ENCODE measurements around the gene EHD3. TPM values are rescaled to one million over a fixed set of nuclear protein-coding genes. Genes with fewer than 3 reads are reported as not detected.

The EHD3 gene
- total RNA-seq, 1 donor, result 16.3 TPM

DNA sequence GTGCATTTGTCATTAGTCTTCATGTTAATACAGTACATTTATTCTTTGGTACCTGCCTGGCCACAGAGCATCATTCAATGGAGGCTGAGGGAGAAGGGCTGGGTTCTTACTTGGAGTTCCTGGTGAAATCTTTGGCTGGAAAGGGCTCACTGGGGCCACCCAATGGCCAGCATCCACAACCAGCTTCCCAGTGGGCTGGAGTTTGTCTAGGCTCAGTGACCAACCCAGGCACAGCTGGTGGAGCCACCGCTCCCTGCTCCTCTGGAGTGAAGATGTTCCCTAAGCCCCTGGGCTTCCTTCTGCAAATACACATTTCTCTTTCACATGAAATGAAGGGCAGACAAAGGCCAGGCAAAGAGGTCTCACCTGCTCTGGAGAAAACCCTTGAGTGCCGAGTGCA, 34.4 kb downstream of the EHD3 start:
- TF ChIP-seq CTCF (IDR thresholded peaks at IDR 0.05; ENCODE audit: extremely low read depth, low read depth, low read length), result no peak
- H2AFZ ChIP-seq (ENCODE audit: low read length), result no peak overlapping the region
- no peaks in the 10 kb centered on the region for H4K20me1 ChIP-seq (ENCODE audit: insufficient read depth, low read length)
- H3K4me3 ChIP-seq (ENCODE audit: insufficient read depth, low read length), result no peak overlapping the region
- no peaks in the 10 kb centered on the region for H3K79me2 ChIP-seq (ENCODE audit: insufficient read depth, low read length)
- H3K4me1 ChIP-seq (ENCODE audit: insufficient read depth, low read length), result peaks cover 22% of the 10 kb centered on the region
- peaks cover 4% of the 10 kb centered on the region for H3K36me3 ChIP-seq (ENCODE audit: insufficient read depth, low read length)
- no peak overlapping the region for H3K27ac ChIP-seq (ENCODE audit: low read depth, low read length)
- no peaks in the 10 kb centered on the region for H3K27me3 ChIP-seq (ENCODE audit: insufficient read depth, low read length)
- H3K9me3 ChIP-seq (ENCODE audit: low read depth, low read length), result no peaks in the 10 kb centered on the region
- DNase-seq (ENCODE audit: insufficient read length, low spot score, missing footprints), result no peak
- H3K4me2 ChIP-seq (ENCODE audit: insufficient read depth, low read length), result no peak overlapping the region

- H3K27me3 ChIP-seq (ENCODE audit: insufficient read depth, low read length), result no peaks in the 10 kb centered on the region
- no peaks in the 10 kb centered on the region for H3K79me2 ChIP-seq (ENCODE audit: insufficient read depth, low read length)
- no peak overlapping the region for H3K4me3 ChIP-seq (ENCODE audit: insufficient read depth, low read length)
- no peak overlapping the region for H3K4me2 ChIP-seq (ENCODE audit: insufficient read depth, low read length)
- TF ChIP-seq CTCF (IDR thresholded peaks at IDR 0.05; ENCODE audit: extremely low read depth, low read depth, low read length), result no peak
- no peaks in the 10 kb centered on the region for H3K36me3 ChIP-seq (ENCODE audit: insufficient read depth, low read length)
- H3K9me3 ChIP-seq (ENCODE audit: low read depth, low read length), result no peaks in the 10 kb centered on the region
- H3K27ac ChIP-seq (ENCODE audit: low read depth, low read length), result no peak overlapping the region
- peaks cover 22% of the 10 kb centered on the region for H3K4me1 ChIP-seq (ENCODE audit: insufficient read depth, low read length)
- H4K20me1 ChIP-seq (ENCODE audit: insufficient read depth, low read length), result no peaks in the 10 kb centered on the region
- no peak for DNase-seq (ENCODE audit: insufficient read length, low spot score, missing footprints)
- H2AFZ ChIP-seq (ENCODE audit: low read length), result no peak overlapping the region
Measured at GRCh38 chr2:31269087-31269486, 35.1 kb downstream of the EHD3 start.

- Histone ChIP-seq H3K9me3 (ENCODE audit: low read depth, low read length) (no peaks in the 10 kb centered on the region), H2AFZ (ENCODE audit: low read length) (no peak overlapping the region), H3K27ac (ENCODE audit: low read depth, low read length) (no peak overlapping the region), H3K27me3 (ENCODE audit: insufficient read depth, low read length) (no peaks in the 10 kb centered on the region), H3K4me1 (ENCODE audit: insufficient read depth, low read length) (peaks cover 22% of the 10 kb centered on the region), H3K79me2 (ENCODE audit: insufficient read depth, low read length) (no peaks in the 10 kb centered on the region), H3K36me3 (ENCODE audit: insufficient read depth, low read length) (no peaks in the 10 kb centered on the region), H3K4me2 (ENCODE audit: insufficient read depth, low read length) (no peak overlapping the region), H3K4me3 (ENCODE audit: insufficient read depth, low read length) (no peak overlapping the region), H4K20me1 (ENCODE audit: insufficient read depth, low read length) (no peaks in the 10 kb centered on the region)
- TF ChIP-seq CTCF (IDR thresholded peaks at IDR 0.05; ENCODE audit: extremely low read depth, low read depth, low read length), result no peak
- DNase-seq (ENCODE audit: insufficient read length, low spot score, missing footprints), result no peak
Measured at GRCh38 chr2:31270131-31270530, 36.2 kb downstream of the EHD3 start.

GRCh38 chr2:31270822-31271231, 36.9 kb downstream of the EHD3 start:
- Histone ChIP-seq H3K4me3 (ENCODE audit: insufficient read depth, low read length) (no peak overlapping the region), H3K27ac (ENCODE audit: low read depth, low read length) (no peak overlapping the region), H3K9me3 (ENCODE audit: low read depth, low read length) (no peaks in the 10 kb centered on the region), H3K4me2 (ENCODE audit: insufficient read depth, low read length) (no peak overlapping the region), H3K79me2 (ENCODE audit: insufficient read depth, low read length) (no peaks in the 10 kb centered on the region), H3K27me3 (ENCODE audit: insufficient read depth, low read length) (no peaks in the 10 kb centered on the region), H3K4me1 (ENCODE audit: insufficient read depth, low read length) (peaks cover 22% of the 10 kb centered on the region), H3K36me3 (ENCODE audit: insufficient read depth, low read length) (no peaks in the 10 kb centered on the region), H2AFZ (ENCODE audit: low read length) (no peak overlapping the region), H4K20me1 (ENCODE audit: insufficient read depth, low read length) (no peaks in the 10 kb centered on the region)
- DNase-seq (ENCODE audit: insufficient read length, low spot score, missing footprints), result no peak
- TF ChIP-seq CTCF (IDR thresholded peaks at IDR 0.05; ENCODE audit: extremely low read depth, low read depth, low read length), result no peak
